ENCODE data around the gene ATG9A.

ATG9A gene

DNA sequence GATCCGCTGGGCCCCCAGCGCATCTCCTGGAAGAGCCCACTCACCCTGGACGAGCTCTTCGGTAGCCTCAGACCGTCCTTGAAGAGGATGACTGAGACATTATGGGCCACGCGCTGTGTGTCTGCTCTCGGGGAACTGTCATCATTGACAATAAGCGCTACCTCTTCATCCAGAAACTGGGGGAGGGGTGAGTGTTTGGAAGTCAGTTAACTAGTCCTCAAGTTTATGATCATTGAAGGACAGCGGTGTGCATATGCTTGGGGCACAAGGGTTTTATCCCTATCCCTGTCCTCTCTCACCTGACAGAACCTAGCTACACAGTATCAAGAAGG lies 16.4 kb upstream of the ATG9A start:
- no peak for DNase-seq (ENCODE audit: extremely low spot score)
- TF ChIP-seq, protein P1, sequence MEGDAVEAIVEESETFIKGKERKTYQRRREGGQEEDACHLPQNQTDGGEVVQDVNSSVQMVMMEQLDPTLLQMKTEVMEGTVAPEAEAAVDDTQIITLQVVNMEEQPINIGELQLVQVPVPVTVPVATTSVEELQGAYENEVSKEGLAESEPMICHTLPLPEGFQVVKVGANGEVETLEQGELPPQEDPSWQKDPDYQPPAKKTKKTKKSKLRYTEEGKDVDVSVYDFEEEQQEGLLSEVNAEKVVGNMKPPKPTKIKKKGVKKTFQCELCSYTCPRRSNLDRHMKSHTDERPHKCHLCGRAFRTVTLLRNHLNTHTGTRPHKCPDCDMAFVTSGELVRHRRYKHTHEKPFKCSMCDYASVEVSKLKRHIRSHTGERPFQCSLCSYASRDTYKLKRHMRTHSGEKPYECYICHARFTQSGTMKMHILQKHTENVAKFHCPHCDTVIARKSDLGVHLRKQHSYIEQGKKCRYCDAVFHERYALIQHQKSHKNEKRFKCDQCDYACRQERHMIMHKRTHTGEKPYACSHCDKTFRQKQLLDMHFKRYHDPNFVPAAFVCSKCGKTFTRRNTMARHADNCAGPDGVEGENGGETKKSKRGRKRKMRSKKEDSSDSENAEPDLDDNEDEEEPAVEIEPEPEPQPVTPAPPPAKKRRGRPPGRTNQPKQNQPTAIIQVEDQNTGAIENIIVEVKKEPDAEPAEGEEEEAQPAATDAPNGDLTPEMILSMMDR (IDR thresholded peaks at IDR 0.05; ENCODE audit: control extremely low read depth, extremely low read depth, low read depth, missing control alignments), result no peak
- CTCF ChIA-PET, result interaction anchor here (0.8 to 2.7 kb wide), 9 partner anchors 9 to 67 kb away, joined by 3 to 16 read pairs (median 4); partner anchors contain the start of genes ANKZF1, ATG9A and TUBA4A
- POLR2A ChIA-PET, result interaction anchor here (1.8 kb wide), 1 partner anchor 9 kb away, joined by 13 read pairs; the partner anchor contains the start of gene TUBA4A

DNA sequence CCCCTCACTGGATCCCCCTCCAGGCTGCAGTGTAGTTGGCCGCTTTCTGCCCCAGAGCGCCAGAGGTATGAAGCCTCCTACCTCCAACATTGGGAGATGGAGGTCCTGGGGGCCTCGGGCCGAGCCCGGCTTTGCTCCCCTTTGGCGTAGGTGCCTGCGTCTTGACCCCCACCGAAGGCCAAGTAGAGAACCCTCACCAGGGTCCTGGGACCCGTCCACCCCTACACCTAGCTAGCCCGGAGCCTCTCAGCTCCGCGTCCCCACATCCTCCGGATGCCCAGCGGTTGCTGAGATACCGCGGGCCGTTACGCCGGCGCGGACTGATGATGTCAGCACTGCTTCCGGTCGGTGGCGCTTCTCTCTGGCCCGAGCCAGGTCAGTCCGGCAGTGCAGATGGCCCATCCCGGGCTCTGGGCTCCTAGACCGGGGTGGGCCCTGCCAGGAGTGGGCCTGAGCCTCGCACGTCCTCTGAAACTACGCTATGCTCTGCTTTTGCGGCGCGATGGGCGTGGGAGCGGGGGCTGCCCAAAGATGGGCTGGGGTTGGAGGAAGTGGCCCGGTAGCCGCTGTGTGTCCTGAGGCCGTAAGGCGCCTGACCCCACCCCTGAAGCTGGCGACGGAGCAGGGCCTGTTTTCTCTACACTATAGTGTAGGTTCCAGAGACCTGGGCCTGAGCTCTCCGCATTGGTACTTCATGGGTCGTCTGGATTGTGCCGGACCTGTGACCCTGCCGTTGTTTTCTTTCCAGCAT lies 15.9 kb upstream of the ATG9A start, which contains the start of the genes GLB1L and STK16:
GLB1L (minus strand) TSS at position 297 of the 751 bp plus-strand sequence. CDS start 1,871 bp downstream, outside the sequence.
STK16 (plus strand) TSS at position 332 of the 751 bp plus-strand sequence. CDS start 521 bp downstream, outside the sequence.
- TF ChIP-seq, protein P1 (IDR thresholded peaks at IDR 0.05; ENCODE audit: control extremely low read depth, extremely low read depth, low read depth, missing control alignments), result no peak
- POLR2A ChIA-PET, result interaction anchor here (1.0 to 1.8 kb wide), 3 partner anchors 8 to 69 kb away, joined by 3 to 13 read pairs (median 3); partner anchors contain the start of genes CNPPD1, TUBA4A and TUBA4B
- peak; percentile 96 for DNase-seq (ENCODE audit: extremely low spot score)
- CTCF ChIA-PET, result interaction anchor here (0.8 to 2.7 kb wide), 14 partner anchors 10 to 66 kb away, joined by 3 to 16 read pairs (median 4); partner anchors contain the start of genes ANKZF1, ATG9A and TUBA4A

DNA sequence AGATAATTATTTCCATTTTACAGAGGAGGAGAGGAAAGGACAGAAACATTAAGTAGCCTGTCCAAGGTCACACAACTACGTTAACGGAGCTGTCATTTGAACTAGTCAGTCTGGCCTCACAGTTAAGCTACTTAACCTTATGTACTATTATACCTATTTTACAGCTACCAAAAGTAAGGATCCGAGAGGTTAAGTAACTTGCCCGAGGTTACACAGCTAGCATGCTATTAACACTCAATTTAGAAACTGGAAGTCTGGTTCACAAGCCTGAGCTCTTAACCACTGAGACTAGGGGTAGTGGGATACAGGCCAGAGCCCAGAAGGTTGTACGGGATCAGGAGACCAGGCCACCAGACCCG lies 15.3 kb upstream of the ATG9A start:
- TF ChIP-seq, protein P1 (IDR thresholded peaks at IDR 0.05; ENCODE audit: control extremely low read depth, extremely low read depth, low read depth, missing control alignments), result no peak
- CTCF ChIA-PET, result interaction anchor here (0.9 to 2.7 kb wide), 11 partner anchors 9 to 65 kb away, joined by 3 to 16 read pairs (median 4); partner anchors contain the start of gene TUBA4A

DNA sequence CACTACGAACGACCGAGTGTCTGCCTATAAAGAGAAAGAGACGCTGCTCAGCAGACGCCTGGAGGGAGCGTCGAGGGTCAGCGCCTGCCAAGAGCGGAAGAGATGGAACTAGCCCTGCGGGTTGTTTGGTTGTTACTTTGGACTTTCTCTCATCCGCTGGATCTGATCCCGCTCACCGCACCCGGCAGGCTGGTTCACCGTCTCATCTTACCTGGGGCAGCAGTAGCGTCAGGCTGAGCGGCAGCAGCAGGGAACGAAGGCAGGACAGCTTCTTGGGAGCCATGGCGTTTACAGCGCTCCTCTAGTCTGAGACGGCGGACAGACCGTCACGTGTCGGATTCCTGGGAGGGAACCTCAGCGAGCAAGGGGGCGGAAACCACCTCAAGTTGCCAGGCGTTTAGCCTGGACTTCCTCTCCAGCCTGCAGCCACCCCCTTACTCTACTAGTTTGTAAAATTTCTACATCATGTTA lies 13.9 kb upstream of the ATG9A start:
- ChIA-PET CTCF (interaction anchor here (1.2 to 6.4 kb wide), 2 partner anchors 11 to 52 kb away, joined by 3 to 27 read pairs; no protein-coding TSS in a partner anchor), POLR2A (no interaction called here)
- TF ChIP-seq, protein P1 (IDR thresholded peaks at IDR 0.05; ENCODE audit: control extremely low read depth, extremely low read depth, low read depth, missing control alignments), result no peak
- no peak for DNase-seq (ENCODE audit: extremely low spot score)

More for the DNA sequence above, 15.3 kb upstream of the ATG9A start:
- no peak for DNase-seq (ENCODE audit: extremely low spot score)
- POLR2A ChIA-PET, result interaction anchor here (1.0 to 1.8 kb wide), 3 partner anchors 8 to 68 kb away, joined by 3 to 13 read pairs (median 3); partner anchors contain the start of genes CNPPD1, TUBA4A and TUBA4B

DNA sequence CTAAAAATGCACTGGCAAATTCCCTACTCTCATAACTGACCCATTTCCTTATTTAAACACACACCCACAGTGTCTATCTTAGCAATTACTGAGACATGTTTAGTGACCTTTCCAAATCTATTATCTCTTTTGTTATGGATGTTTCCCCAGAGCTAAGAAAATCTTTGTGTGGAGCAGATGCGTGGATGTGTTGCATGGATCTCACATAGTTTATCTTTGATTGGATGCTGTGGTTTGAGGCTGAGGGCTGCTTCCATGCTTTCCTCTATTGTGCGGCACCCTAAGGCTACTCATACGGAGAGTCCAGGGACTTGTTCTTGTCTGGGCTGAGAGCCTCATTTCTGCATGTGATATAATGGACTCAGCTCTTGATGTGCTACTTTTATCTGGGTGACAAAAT lies 4.9 kb upstream of the ATG9A start:
- POLR2A ChIA-PET, result interaction anchor here (0.6 kb wide), 1 partner anchor 19 kb away, joined by 6 read pairs; the partner anchor contains the start of gene TUBA4B
- CTCF ChIA-PET, result interaction anchor here (1.0 to 1.8 kb wide), 3 partner anchors 12 to 64 kb away, joined by 4 read pairs; partner anchors contain the start of gene SLC23A3
- DNase-seq (ENCODE audit: extremely low spot score), result no peak
- TF ChIP-seq, protein P1 (IDR thresholded peaks at IDR 0.05; ENCODE audit: control extremely low read depth, extremely low read depth, low read depth, missing control alignments), result no peak

DNA sequence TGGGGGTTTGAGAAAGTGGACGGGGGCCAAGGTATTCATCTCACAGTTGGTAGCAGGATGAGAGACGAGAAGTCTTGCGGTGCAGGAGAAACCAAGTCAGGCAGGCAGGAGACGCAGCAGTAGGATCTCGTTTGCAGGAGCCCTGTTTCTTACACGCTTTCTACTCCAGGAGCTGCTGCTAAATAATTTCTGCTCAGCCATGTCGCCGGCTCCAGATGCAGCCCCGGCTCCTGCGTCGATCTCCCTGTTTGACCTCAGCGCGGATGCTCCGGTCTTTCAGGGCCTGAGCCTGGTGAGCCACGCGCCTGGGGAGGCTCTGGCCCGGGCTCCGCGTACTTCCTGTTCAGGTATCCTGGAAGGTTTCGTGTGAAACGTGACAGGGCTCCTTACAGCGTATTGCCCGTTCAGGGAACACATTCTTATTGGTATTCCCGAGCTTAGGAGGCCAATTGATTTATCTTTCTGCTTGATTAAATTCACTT lies 664 bp upstream of the ATG9A start:
- TF ChIP-seq, protein P1 (IDR thresholded peaks at IDR 0.05; ENCODE audit: control extremely low read depth, extremely low read depth, low read depth, missing control alignments), result no peak
- ChIA-PET CTCF (interaction anchor here (0.7 to 1.8 kb wide), 11 partner anchors 10 to 71 kb away, joined by 3 to 13 read pairs (median 4); partner anchors contain the start of genes STK16, TUBA4A and TUBA4B), POLR2A (interaction anchor here (0.6 to 1.6 kb wide), 2 partner anchors 11 to 24 kb away, joined by 3 to 4 read pairs; partner anchors contain the start of gene ZFAND2B)
- peak; percentile 48 for DNase-seq (ENCODE audit: extremely low spot score)
